Activated CD4-positive, alpha-beta T cell treated with anti-CD3 and anti-CD28 coated beads, Interleukin-2, amount 50 U/mL, for 24 hours (primary cell): ENCODE measurements around the gene RADIL.
"Not testable (repeated sequence)": the region's sequence is repeated elsewhere in the genome, so short reads cannot be mapped to it uniquely, and the experiment has no call there.

ENCODE experiments used
- DNase-seq, 2 donors: peaks; one replicate each; pipeline ENCODE4 v3.0.0-alpha.2; 2020; ENCODE audit warnings: low read depth in 1 of 2, low spot score in 1 of 2

RADIL gene

GRCh38 chr7:4815609-4816418 lies 67.7 kb downstream of the RADIL start:
- DNase-seq = no peak

GRCh38 chr7:4815121-4815520 lies 68.4 kb downstream of the RADIL start:
- no peak for DNase-seq

GRCh38 chr7:4814433-4814832 lies 69.1 kb downstream of the RADIL start:
- no peak for DNase-seq

- DNase-seq = no peak
Observed at GRCh38 chr7:4809666-4810065, 73.8 kb downstream of the RADIL start.

GRCh38 chr7:4809091-4809591 lies 74.4 kb downstream of the RADIL start:
- DNase-seq = no peak

- DNase-seq = no peak
Observed at GRCh38 chr7:4808565-4808964, 75.0 kb downstream of the RADIL start.

GRCh38 chr7:4808026-4808425 lies 75.5 kb downstream of the RADIL start:
- no peak for DNase-seq

GRCh38 chr7:4807598-4808016 lies 75.9 kb downstream of the RADIL start:
- no peak for DNase-seq

GRCh38 chr7:4806983-4807597 lies 76.4 kb downstream of the RADIL start:
- no peak for DNase-seq

GRCh38 chr7:4805984-4806300 lies 77.6 kb downstream of the RADIL start:
- DNase-seq = no peak

GRCh38 chr7:4805110-4805983 lies 78.2 kb downstream of the RADIL start:
- DNase-seq = no peak

- DNase-seq = no peak
Observed at GRCh38 chr7:4803397-4804241, 79.9 kb downstream of the RADIL start.

GRCh38 chr7:4802577-4802976 lies 80.9 kb downstream of the RADIL start:
- DNase-seq = not testable (repeated sequence)

GRCh38 chr7:4801839-4802231 lies 81.7 kb downstream of the RADIL start:
- DNase-seq = no peak

GRCh38 chr7:4800926-4801838 lies 82.3 kb downstream of the RADIL start:
- DNase-seq = no peak

GRCh38 chr7:4800487-4800886 lies 83.0 kb downstream of the RADIL start:
- DNase-seq = no peak

- no peak for DNase-seq
Observed at GRCh38 chr7:4799508-4800268, 83.8 kb downstream of the RADIL start.

GRCh38 chr7:4798706-4799235 lies 84.7 kb downstream of the RADIL start:
- no peak for DNase-seq
